Neuronal stem cell (in vitro differentiated cells): Measurements from ENCODE around the gene TFAP2D.

ENCODE experiments used
- DNase-seq: peaks from one replicate; pipeline ENCODE4 v3.0.0-alpha.2; 2013; ENCODE audit warnings: low spot score
- H2AFZ ChIP-seq: one replicate; pipeline ENCODE4 v1.6.1; 2013; ENCODE audit warnings: mild to moderate bottlenecking, low read length, inconsistent platforms
- H2AK5ac ChIP-seq: 2 replicates; pipeline ENCODE4 v1.6.1; 2013; ENCODE audit warnings: low read depth, mild to moderate bottlenecking, inconsistent platforms, low read length, moderate library complexity, mixed read lengths
- H2BK120ac ChIP-seq: 2 replicates; pipeline ENCODE4 v1.6.1; 2013; ENCODE audit warnings: low read depth, mild to moderate bottlenecking, inconsistent platforms, low read length, moderate library complexity, mixed read lengths
- H2BK12ac ChIP-seq: one replicate; pipeline ENCODE4 v1.6.1; 2013; ENCODE audit warnings: low read length, inconsistent platforms
- H2BK15ac ChIP-seq: 2 replicates; pipeline ENCODE4 v1.6.1; 2013; ENCODE audit warnings: mild to moderate bottlenecking, low read length, inconsistent platforms, mixed read lengths
- H2BK5ac ChIP-seq: one replicate; pipeline ENCODE4 v1.6.1; 2013; ENCODE audit warnings: inconsistent platforms, mild to moderate bottlenecking, low read length, moderate library complexity
- H3K14ac ChIP-seq: one replicate; pipeline ENCODE4 v1.6.1; 2013; ENCODE audit warnings: low read length, inconsistent platforms
- H3K18ac ChIP-seq: 2 replicates; pipeline ENCODE4 v1.6.1; 2013; ENCODE audit warnings: low read length, inconsistent platforms
- H3K23ac ChIP-seq: 2 replicates; pipeline ENCODE4 v1.6.1; 2013; ENCODE audit warnings: low read depth, mild to moderate bottlenecking, mixed read lengths, low read length, inconsistent platforms; ENCODE audit not compliant: poor library complexity
- H3K27ac ChIP-seq: replicated peaks from 3 replicates; pipeline ENCODE4 v1.5.1; 2013; ENCODE audit warnings: low read length, inconsistent platforms
- H3K27me3 ChIP-seq, 3 experiments: 2 replicates each; pipeline ENCODE4 v1.6.1; 2013; ENCODE audit warnings: low read length in 3 of 3, mild to moderate bottlenecking in 2 of 3, inconsistent platforms in 1 of 3, low read depth in 1 of 3, mixed read lengths in 1 of 3, moderate library complexity in 1 of 3; ENCODE audit not compliant: control insufficient read depth in 3 of 3, insufficient read depth in 3 of 3
- H3K36me3 ChIP-seq, 2 donors: replicated peaks in 1 of 2; 2 replicates each; pipeline ENCODE4 v1.6.1; 2013; ENCODE audit warnings: low read length in 2 of 2; ENCODE audit not compliant: control insufficient read depth in 2 of 2, insufficient read depth in 2 of 2
- H3K4ac ChIP-seq: 2 replicates; pipeline ENCODE4 v1.6.1; 2013; ENCODE audit warnings: inconsistent platforms, mild to moderate bottlenecking, low read length, moderate library complexity
- H3K4me1 ChIP-seq, 2 donors: 1 replicate in 1 of 2; 2 replicates in 1 of 2; pipeline ENCODE4 v1.6.1; 2013; ENCODE audit warnings: low read length in 2 of 2, low read depth in 1 of 2; ENCODE audit not compliant: control insufficient read depth in 2 of 2, insufficient read depth in 1 of 2
- H3K4me2 ChIP-seq: one replicate; pipeline ENCODE4 v1.6.1; 2013; ENCODE audit warnings: mild to moderate bottlenecking, low read length, inconsistent platforms; ENCODE audit not compliant: insufficient read depth, poor library complexity, severe bottlenecking
- H3K4me3 ChIP-seq, 2 donors: 2 replicates each; pipeline ENCODE4 v1.5.1; 2013; ENCODE audit warnings: low read length in 2 of 2, mild to moderate bottlenecking in 2 of 2, inconsistent platforms in 1 of 2, moderate library complexity in 1 of 2
- H3K79me1 ChIP-seq: one replicate; pipeline ENCODE4 v1.6.1; 2013; ENCODE audit warnings: low read depth, mild to moderate bottlenecking, inconsistent platforms, low read length, moderate library complexity
- H3K9ac ChIP-seq: one replicate; pipeline ENCODE4 v1.6.1; 2013; ENCODE audit warnings: mild to moderate bottlenecking, low read depth, low read length, inconsistent platforms; ENCODE audit not compliant: poor library complexity
- H3K9me3 ChIP-seq, 2 donors: replicated peaks in 1 of 2; 2 replicates each; pipeline versions ENCODE3 to v1.6.1; 2013; ENCODE audit warnings: low read length in 2 of 2, mild to moderate bottlenecking in 2 of 2, inconsistent platforms in 1 of 2, low read depth in 1 of 2, mixed read lengths in 1 of 2, moderate library complexity in 1 of 2; ENCODE audit not compliant: control insufficient read depth in 2 of 2, insufficient read depth in 1 of 2
- H4K8ac ChIP-seq: one replicate; pipeline ENCODE4 v1.6.1; 2013; ENCODE audit warnings: low read depth, mild to moderate bottlenecking, inconsistent platforms, low read length, moderate library complexity
- H4K91ac ChIP-seq: one replicate; pipeline ENCODE4 v1.6.1; 2013; ENCODE audit warnings: low read length, low read depth, mild to moderate bottlenecking, inconsistent platforms; ENCODE audit not compliant: poor library complexity
- WGBS, 2 donors: extraction: QIAGEN DNeasy Blood & Tissue Kit; methylation state at CpG; one replicate each; pipeline ENCODE4 v1.1.7; 2013; ENCODE audit warnings: missing lambda C conversion rate in 2 of 2, mixed read lengths in 1 of 2; ENCODE audit not compliant: insufficient read length in 2 of 2, insufficient replicate concordance in 1 of 2; ENCODE audit errors: extremely low coverage in 2 of 2; 5-methylcytosine and 5-hydroxymethylcytosine counted together

The TFAP2D gene

GRCh38 chr6:50778696-50779095, 65.4 kb downstream of the TFAP2D start:
- Histone ChIP-seq H3K23ac (no peak overlapping the region), H2AK5ac (no peak overlapping the region), H3K36me3 (no peaks in the 10 kb centered on the region), H3K27me3 (no peaks in the 10 kb centered on the region), H4K8ac (no peak overlapping the region), H2BK5ac (no peak overlapping the region), H2AFZ (no peak overlapping the region), H3K27ac (no peak overlapping the region), H3K4me3 (no peak overlapping the region), H3K4me1 (peaks cover 0 to 5% of the 10 kb centered on the region in 2 donors), H3K18ac (no peak overlapping the region), H3K4ac (no peak overlapping the region), H3K4me2 (no peak overlapping the region), H2BK15ac (no peak overlapping the region), H2BK12ac (no peak overlapping the region), H3K79me1 (no peaks in the 10 kb centered on the region), H3K9ac (no peak overlapping the region), H3K14ac (no peak overlapping the region), H2BK120ac (no peak overlapping the region), H4K91ac (no peak overlapping the region), H3K9me3 (no peaks in the 10 kb centered on the region)
- no peak for DNase-seq

- Histone ChIP-seq H2BK12ac (no peak overlapping the region), H3K4me3 (no peak overlapping the region), H3K9me3 (no peaks in the 10 kb centered on the region), H3K18ac (no peak overlapping the region), H2AK5ac (no peak overlapping the region), H3K27ac (no peak overlapping the region), H2BK120ac (no peak overlapping the region), H4K91ac (no peak overlapping the region), H3K27me3 (no peaks in the 10 kb centered on the region), H3K9ac (no peak overlapping the region), H3K14ac (no peak overlapping the region), H2AFZ (no peak overlapping the region), H3K79me1 (no peaks in the 10 kb centered on the region), H2BK15ac (no peak overlapping the region), H3K36me3 (no peaks in the 10 kb centered on the region), H4K8ac (no peak overlapping the region), H2BK5ac (no peak overlapping the region), H3K4me1 (peaks cover 0 to 5% of the 10 kb centered on the region in 2 donors), H3K4ac (no peak overlapping the region), H3K4me2 (no peak overlapping the region), H3K23ac (no peak overlapping the region)
- 100% methylated on average over 1 of the region's 5 CpGs; no CpG with 5 or more reads in 1 of the 2 donors for WGBS, 2 donors
- DNase-seq: no peak
Measured at GRCh38 chr6:50780382-50780781, 67.1 kb downstream of the TFAP2D start.

- DNase-seq: no peak
- Histone ChIP-seq H3K4me2 (no peak overlapping the region), H3K18ac (no peak overlapping the region), H2BK120ac (no peak overlapping the region), H3K27ac (no peak overlapping the region), H3K4ac (no peak overlapping the region), H2BK5ac (no peak overlapping the region), H3K9me3 (no peaks in the 10 kb centered on the region), H4K91ac (no peak overlapping the region), H2AFZ (no peak overlapping the region), H4K8ac (no peak overlapping the region), H3K23ac (no peak overlapping the region), H3K14ac (no peak overlapping the region), H3K36me3 (no peaks in the 10 kb centered on the region), H3K4me1 (peaks cover 0 to 5% of the 10 kb centered on the region in 2 donors), H3K79me1 (no peaks in the 10 kb centered on the region), H2BK12ac (no peak overlapping the region), H3K27me3 (no peaks in the 10 kb centered on the region), H2AK5ac (no peak overlapping the region), H2BK15ac (no peak overlapping the region), H3K9ac (no peak overlapping the region), H3K4me3 (no peak overlapping the region)
- no CpG with 5 or more reads among the region's 1 CpG for WGBS, 2 donors
Measured at GRCh38 chr6:50785921-50786320, 72.6 kb downstream of the TFAP2D start.

- no peak overlapping the region for H3K14ac ChIP-seq
Measured at GRCh38 chr6:50791900-50792508, 78.7 kb downstream of the TFAP2D start.

More at GRCh38 chr6:50791900-50792508, 78.7 kb downstream of the TFAP2D start:
- Histone ChIP-seq H3K9me3 (no peaks in the 10 kb centered on the region), H3K27ac (no peak overlapping the region), H2BK5ac (no peak overlapping the region), H3K4ac (no peak overlapping the region), H2BK120ac (no peak overlapping the region), H3K36me3 (no peaks in the 10 kb centered on the region), H4K91ac (no peak overlapping the region), H3K23ac (no peak overlapping the region), H2AK5ac (no peak overlapping the region), H3K4me1 (no peaks in the 10 kb centered on the region), H3K4me2 (no peak overlapping the region), H2BK15ac (no peak overlapping the region), H3K4me3 (no peak overlapping the region), H3K27me3 (no peaks in the 10 kb centered on the region), H3K9ac (no peak overlapping the region), H3K79me1 (no peaks in the 10 kb centered on the region), H4K8ac (no peak overlapping the region), H3K18ac (no peak overlapping the region), H2BK12ac (no peak overlapping the region), H2AFZ (no peak overlapping the region)
- peak; percentile 44 for DNase-seq
- no CpG with 5 or more reads among the region's 3 CpGs for WGBS, 2 donors
